ENCODE results near the gene RLN1.
"Not testable (repeated sequence)": the region's sequence is repeated elsewhere in the genome, so short reads cannot be mapped to it uniquely, and the experiment has no call there.

RLN1 gene

DNA sequence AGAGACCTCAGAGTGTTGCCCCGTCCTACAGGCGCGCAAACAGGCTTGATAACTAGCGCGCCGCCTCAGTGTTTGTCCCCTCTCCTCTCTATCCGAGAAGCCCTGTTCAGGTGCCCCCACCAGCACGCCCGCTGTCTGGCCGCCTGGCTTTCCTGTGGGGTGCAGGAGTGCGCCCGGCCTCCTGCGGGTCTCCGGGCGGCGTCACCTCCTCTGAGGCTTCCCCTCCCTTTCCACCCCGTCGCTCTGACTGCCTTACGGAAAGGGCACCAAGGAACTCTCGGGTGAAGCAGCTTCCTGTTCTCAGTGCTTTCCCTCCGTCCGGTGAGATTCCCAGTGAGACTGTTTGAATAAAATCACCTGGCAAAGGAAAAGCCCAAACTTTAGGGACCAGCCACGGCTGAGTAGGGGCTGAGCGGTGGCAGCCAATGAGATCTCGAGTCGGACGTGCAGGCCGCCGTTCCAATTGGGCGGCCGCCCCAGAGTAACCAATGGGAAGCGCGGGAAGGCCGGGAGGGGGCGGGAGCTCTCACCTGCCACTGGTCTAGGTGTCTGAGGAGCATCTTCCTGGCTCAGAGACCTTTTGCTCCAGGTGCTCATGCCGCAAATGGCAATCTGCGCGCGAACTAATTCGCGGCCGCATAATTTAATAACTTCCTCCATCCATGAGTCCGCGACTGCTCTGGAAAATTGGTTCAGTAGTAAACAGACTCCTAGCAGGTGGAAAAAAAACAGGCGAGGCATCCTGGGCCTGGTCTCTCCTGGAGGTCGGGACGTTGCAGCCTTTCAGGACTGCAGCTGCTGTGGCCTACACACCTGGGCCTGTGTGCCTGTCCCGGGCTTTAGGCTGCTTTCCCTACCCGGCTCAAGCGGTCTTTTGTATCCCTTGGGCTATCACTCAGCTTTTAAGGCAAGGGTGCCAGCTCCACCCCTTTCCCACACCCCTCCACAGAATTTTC, 35.6 kb downstream of the RLN1 start, which contains the start of gene RLN2:
Gene RLN2, minus strand, starts transcription at position 877 of the 956 bp plus-strand sequence. Its CDS starts 136 bp downstream, at position 741.
- H3K4me3 ChIP-seq; H3K36me3 ChIP-seq (replicated peaks); DNase-seq (ENCODE audit: low spot score in 2 of 2); in situ Hi-C loops (cut with MboI; ENCODE audit: low sequenced_read_pairs); H3K4me1 ChIP-seq; H3K27me3 ChIP-seq (ENCODE audit: low read depth); H3K9me3 ChIP-seq: not testable (repeated sequence)

DNA sequence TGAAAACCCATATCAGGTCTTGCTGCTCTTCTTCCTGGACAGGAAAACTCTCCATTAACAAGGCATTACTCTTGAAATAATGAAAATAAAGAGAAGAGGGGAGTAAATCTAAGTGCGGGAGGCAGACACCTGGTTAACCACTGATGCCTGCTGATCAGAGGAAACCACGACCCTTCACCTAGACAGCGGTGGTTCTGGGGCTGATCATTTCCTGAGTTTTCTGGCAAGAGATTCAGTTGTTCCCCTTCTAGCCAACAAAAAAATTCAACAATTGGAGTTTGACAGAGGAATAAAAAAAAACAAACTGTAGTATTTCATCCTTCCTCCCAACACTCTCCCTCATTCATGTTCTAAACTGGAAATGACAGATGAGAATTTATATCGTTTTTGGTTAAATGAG, 38.1 kb downstream of the RLN1 start:
- no peak for DNase-seq (ENCODE audit: low spot score in 2 of 2)
- no peak overlapping the region for H3K4me3 ChIP-seq
- H3K9me3 ChIP-seq: no peaks in the 10 kb centered on the region
- H3K36me3 ChIP-seq (replicated peaks): no peaks in the 10 kb centered on the region
- no peaks in the 10 kb centered on the region for H3K4me1 ChIP-seq
- in situ Hi-C loops (cut with MboI; ENCODE audit: low sequenced_read_pairs): no loop called here
- no peaks in the 10 kb centered on the region for H3K27me3 ChIP-seq (ENCODE audit: low read depth)

DNA sequence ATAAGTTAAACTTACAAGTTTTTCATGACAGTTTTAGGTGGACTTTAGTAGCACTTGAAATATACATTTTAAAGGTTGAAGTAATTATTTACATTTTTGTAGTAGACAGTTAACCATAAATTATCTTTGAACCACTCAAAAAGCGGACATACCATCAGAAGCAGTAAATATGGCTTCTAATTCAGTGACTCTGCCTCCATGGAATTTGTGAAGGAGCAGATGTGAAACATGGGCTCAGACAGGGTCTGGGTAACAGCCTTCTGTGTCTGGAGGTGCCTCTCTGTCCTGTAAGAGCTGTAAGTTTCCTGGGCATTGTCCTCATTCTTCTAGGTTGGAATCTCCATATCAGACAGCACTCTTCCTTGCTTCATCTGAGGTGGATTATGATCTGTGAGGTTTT, 47.5 kb downstream of the RLN1 start:
- no peaks in the 10 kb centered on the region for H3K4me1 ChIP-seq

DNA sequence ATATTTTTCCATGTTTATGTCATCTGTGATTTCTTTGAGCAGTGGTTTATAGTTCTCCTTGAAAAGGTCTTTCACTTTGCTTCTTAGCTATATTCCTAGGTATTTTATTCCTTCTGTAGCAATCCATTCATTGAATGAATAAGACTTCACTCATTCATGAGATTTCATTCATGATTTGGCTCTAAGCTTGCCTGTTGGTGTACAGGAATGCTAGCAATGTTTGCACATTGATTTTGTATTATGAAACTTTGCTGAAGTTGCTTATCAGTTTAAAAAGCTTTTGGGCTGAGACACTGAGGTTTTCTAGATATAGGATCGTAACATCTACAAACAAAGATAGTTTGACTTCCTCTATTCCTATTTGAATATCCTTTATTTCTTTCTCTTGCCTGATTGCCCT, 51.1 kb downstream of the RLN1 start:
- Histone ChIP-seq H3K4me1 (no peaks in the 10 kb centered on the region), H3K9me3 (no peaks in the 10 kb centered on the region), H3K36me3 (replicated peaks) (no peaks in the 10 kb centered on the region), H3K27me3 (ENCODE audit: low read depth) (peaks cover 4% of the 10 kb centered on the region; the same call in 1 of the 2 replicates), H3K4me3 (no peak overlapping the region)
- in situ Hi-C loops (cut with MboI; ENCODE audit: low sequenced_read_pairs): no loop called here
- DNase-seq (ENCODE audit: low spot score in 2 of 2): no peak

More for the DNA sequence above, 47.5 kb downstream of the RLN1 start:
- in situ Hi-C loops (cut with MboI; ENCODE audit: low sequenced_read_pairs): no loop called here
- H3K4me3 ChIP-seq: no peak overlapping the region
- H3K36me3 ChIP-seq (replicated peaks): no peaks in the 10 kb centered on the region
- no peaks in the 10 kb centered on the region; the same call in 1 of the 2 replicates for H3K9me3 ChIP-seq
- no peak for DNase-seq (ENCODE audit: low spot score in 2 of 2)
- H3K27me3 ChIP-seq (ENCODE audit: low read depth): peaks cover 4% of the 10 kb centered on the region; the same call in 1 of the 2 replicates

DNA sequence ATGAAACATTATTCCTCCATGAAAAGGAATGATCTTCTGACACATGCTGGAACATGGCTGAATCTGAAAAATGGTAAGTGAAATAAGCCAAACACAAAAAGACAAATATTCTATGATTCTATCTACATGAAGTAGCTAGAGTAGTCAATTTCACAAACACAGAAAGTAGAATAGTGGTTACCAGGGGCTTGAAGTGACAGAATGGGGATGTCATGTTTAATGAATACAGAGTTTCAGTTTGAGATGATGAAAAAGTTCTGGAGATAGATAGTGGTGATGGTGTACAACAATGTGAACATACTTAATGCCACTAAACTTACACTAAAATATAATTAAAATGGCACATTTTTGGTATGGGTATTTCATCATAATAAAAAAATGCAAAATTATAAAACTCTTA, 53.4 kb downstream of the RLN1 start:
- H3K4me3 ChIP-seq: no peak overlapping the region
- no peak for DNase-seq (ENCODE audit: low spot score in 2 of 2)
- no peaks in the 10 kb centered on the region for H3K9me3 ChIP-seq
- H3K4me1 ChIP-seq: no peaks in the 10 kb centered on the region
- in situ Hi-C loops (cut with MboI; ENCODE audit: low sequenced_read_pairs): no loop called here
- H3K27me3 ChIP-seq (ENCODE audit: low read depth): peaks cover 4% of the 10 kb centered on the region; the same call in 1 of the 2 replicates
- H3K36me3 ChIP-seq (replicated peaks): no peaks in the 10 kb centered on the region

Measured in HAP-1 (cell line).